Hematopoietic multipotent progenitor cell treated with erythropoietin and hydrocortisone succinate and interleukin-3 and kit ligand, for 15 days (in vitro differentiated cells): ENCODE measurements around the gene PPAT.
A peak's percentile ranks its signal among the peaks of the same experiment; 100 is the strongest.

Source experiments
- DNase-seq: peaks from one replicate; pipeline ENCODE4 v3.0.0-alpha.2; 2015; ENCODE audit warnings: low spot score

PPAT gene

GRCh38 chr4:56433280-56433679, 2.1 kb downstream of the PPAT start:
- no peak for DNase-seq

- DNase-seq: no peak
Measured at GRCh38 chr4:56430203-56430602, 5.2 kb downstream of the PPAT start.

- DNase-seq: no peak
Measured at GRCh38 chr4:56427179-56427578, 8.2 kb downstream of the PPAT start.

GRCh38 chr4:56426273-56426672, 9.1 kb downstream of the PPAT start:
- DNase-seq: no peak

GRCh38 chr4:56425518-56425917, 9.9 kb downstream of the PPAT start:
- DNase-seq: no peak

GRCh38 chr4:56424697-56425514, 10.5 kb downstream of the PPAT start:
- peak; percentile 77 for DNase-seq

- DNase-seq: no peak
Measured at GRCh38 chr4:56424176-56424575, 11.2 kb downstream of the PPAT start.

- no peak for DNase-seq
Measured at GRCh38 chr4:56417396-56417795, 18.0 kb downstream of the PPAT start.

- DNase-seq: no peak
Measured at GRCh38 chr4:56416349-56416748, 19.1 kb downstream of the PPAT start.

GRCh38 chr4:56414135-56414670, 21.2 kb downstream of the PPAT start:
- no peak for DNase-seq

GRCh38 chr4:56410247-56411062, 25.0 kb downstream of the PPAT start:
- DNase-seq: peak; percentile 51

GRCh38 chr4:56409511-56410090, 25.8 kb downstream of the PPAT start:
- no peak for DNase-seq

- no peak for DNase-seq
Measured at GRCh38 chr4:56408978-56409377, 26.4 kb downstream of the PPAT start.

- DNase-seq: no peak
Measured at GRCh38 chr4:56406151-56406550, 29.3 kb downstream of the PPAT start.

GRCh38 chr4:56405016-56405415, 30.4 kb downstream of the PPAT start:
- DNase-seq: no peak

GRCh38 chr4:56400560-56400959, 34.9 kb downstream of the PPAT start:
- DNase-seq: no peak

- no peak for DNase-seq
Measured at GRCh38 chr4:56391270-56391669, 44.1 kb downstream of the PPAT start.

GRCh38 chr4:56389558-56389957, 45.9 kb downstream of the PPAT start:
- DNase-seq: peak; percentile 81

GRCh38 chr4:56388306-56388705, 47.1 kb downstream of the PPAT start:
- peak; percentile 53 for DNase-seq

GRCh38 chr4:56387023-56388001, 48.1 kb downstream of the PPAT start, which contains the start of gene AASDH:
TSS of gene AASDH (minus strand) at chr4:56387491. CDS start at chr4:56384299, 3,192 bp downstream.
- peak; percentile 92 for DNase-seq

GRCh38 chr4:56386091-56386490, 49.3 kb downstream of the PPAT start:
- no peak for DNase-seq
